SK-N-SH (cell line): ENCODE results near the gene NTRK3. TPM values are rescaled to one million over a fixed set of nuclear protein-coding genes. Genes with fewer than 3 reads are reported as not detected.

ENCODE experiments used
- CTCF ChIA-PET: fragments of 300-600, 350-600 bp; formaldehyde crosslinking; extraction: SDS; loops from one replicate; lab custom pipeline; 2021; lab: Yijun Ruan, JAX
- POLR2A ChIA-PET: fragments of 350-600 bp; sonication (Branson Sonifier 250); formaldehyde crosslinking; extraction: SDS; loops from one replicate; lab custom pipeline; 2020; ENCODE audit warnings: antibody characterized with exemption, inconsistent platforms; lab: Yijun Ruan, JAX
- DNase-seq: peaks from one replicate; pipeline ENCODE4 v3.0.0; 2012
- H2AFZ ChIP-seq: fragments of 200-600 bp; sonication (generic); 2 replicates; pipeline ENCODE4 v1.8.1; 2016; ENCODE audit warnings: antibody characterized with exemption, mild to moderate bottlenecking, low read depth
- H3F3A ChIP-seq: fragments of 200-600 bp; sonication (generic); replicated peaks from 2 replicates; pipeline ENCODE3; 2016; ENCODE audit warnings: antibody characterized with exemption, mild to moderate bottlenecking; ENCODE audit not compliant: insufficient read depth
- H3K27ac ChIP-seq, 2 experiments: fragments of 200-500 bp in 1 of 2; fragments of 200-600 bp in 1 of 2; sonication (Bioruptor generic) in 1 of 2; sonication (generic), shearing (Covaris generic) in 1 of 2; 2 replicates each; pipeline versions ENCODE4 v1.5.1 to v1.6.1; 2014 to 2016; ENCODE audit warnings: low read depth in 2 of 2, inconsistent platforms in 1 of 2, low read length in 1 of 2, mild to moderate bottlenecking in 1 of 2, mixed read lengths in 1 of 2
- H3K27me3 ChIP-seq: fragments of 200-600 bp; sonication (generic), shearing (Covaris generic); 2 replicates; pipeline ENCODE4 v1.6.1; 2016; ENCODE audit warnings: mixed run types; ENCODE audit not compliant: insufficient read depth
- H3K36me3 ChIP-seq, 2 experiments: fragments of 200-500 bp in 1 of 2; fragments of 200-600 bp in 1 of 2; sonication (Bioruptor generic) in 1 of 2; sonication (generic) in 1 of 2; replicated peaks in 1 of 2; 2 replicates each; pipeline versions ENCODE3 to v1.5.1; 2014 to 2016; ENCODE audit warnings: low read length in 1 of 2, mild to moderate bottlenecking in 1 of 2; ENCODE audit not compliant: insufficient read depth in 2 of 2, control insufficient read depth in 1 of 2
- H3K4me1 ChIP-seq, 2 experiments: fragments of 200-500 bp in 1 of 2; fragments of 200-600 bp in 1 of 2; sonication (Bioruptor generic) in 1 of 2; sonication (generic), shearing (Covaris generic) in 1 of 2; 2 replicates each; pipeline versions ENCODE4 v1.5.1 to v1.6.1; 2014 to 2016; ENCODE audit warnings: low read depth in 1 of 2, low read length in 1 of 2, mixed run types in 1 of 2; ENCODE audit not compliant: insufficient read depth in 2 of 2, control insufficient read depth in 1 of 2
- H3K4me2 ChIP-seq: fragments of 200-600 bp; sonication (generic), shearing (Covaris generic); 2 replicates; pipeline ENCODE4 v1.6.1; 2017; ENCODE audit warnings: mixed run types
- H3K4me3 ChIP-seq, 2 experiments: fragments of 200-500 bp in 1 of 2; fragments of 200-600 bp in 1 of 2; sonication (Bioruptor generic) in 1 of 2; sonication (generic), shearing (Covaris generic) in 1 of 2; 2 replicates each; pipeline versions ENCODE4 v1.5.1 to v1.8.1; 2014 to 2016; ENCODE audit warnings: low read depth in 2 of 2, inconsistent platforms in 1 of 2, low read length in 1 of 2, mild to moderate bottlenecking in 1 of 2, mixed read lengths in 1 of 2, moderate library complexity in 1 of 2
- H3K79me2 ChIP-seq: fragments of 200-600 bp; sonication (generic); 2 replicates; pipeline ENCODE4 v1.8.1; 2017; ENCODE audit warnings: mild to moderate bottlenecking; ENCODE audit not compliant: insufficient read depth
- H3K9ac ChIP-seq: fragments of 200-600 bp; sonication (generic); 2 replicates; pipeline ENCODE4 v1.6.1; 2017; ENCODE audit warnings: mixed run types
- H3K9me2 ChIP-seq: fragments of 200-600 bp; sonication (generic); 2 replicates; pipeline ENCODE4 v1.6.1; 2017; ENCODE audit warnings: mixed run types
- H3K9me3 ChIP-seq: fragments of 200-600 bp; sonication (generic); 2 replicates; pipeline ENCODE4 v1.6.1; 2017; ENCODE audit warnings: mixed run types, mild to moderate bottlenecking, moderate library complexity
- H4K20me1 ChIP-seq: fragments of 200-600 bp; sonication (generic); 2 replicates; pipeline ENCODE4 v1.6.1; 2017; ENCODE audit warnings: mild to moderate bottlenecking, mixed run types; ENCODE audit not compliant: insufficient read depth
- CHD2 ChIP-seq: fragments of 150-350 bp; IDR thresholded peaks from 2 replicates; pipeline ENCODE4 v1.6.1; 2018; ENCODE audit warnings: low read length; ENCODE audit not compliant: partially characterized antibody
- ELF1 ChIP-seq: IDR thresholded peaks from 2 replicates; pipeline ENCODE4 v1.4.0; 2012
- EZH2phosphoT487 ChIP-seq: fragments of 200-600 bp; sonication (generic); IDR thresholded peaks from 2 replicates; pipeline ENCODE4 v1.6.1; 2017; ENCODE audit warnings: low read depth, mixed run types, mild to moderate bottlenecking, antibody characterized with exemption, moderate library complexity, borderline replicate concordance
- FOSL2 ChIP-seq: IDR thresholded peaks from 2 replicates; pipeline ENCODE4 v1.4.0; 2012; ENCODE audit warnings: low read depth, mild to moderate bottlenecking, moderate library complexity, borderline replicate concordance
- FOXJ3 ChIP-seq: sonication (generic); formaldehyde crosslinking; IDR thresholded peaks from 2 replicates; pipeline ENCODE4 v1.5.1; 2020; ENCODE audit warnings: mild to moderate bottlenecking, missing genetic modification reagents
- GABPA ChIP-seq: IDR thresholded peaks from 2 replicates; pipeline ENCODE4 v1.4.0; 2012; ENCODE audit warnings: low read depth, mild to moderate bottlenecking
- GATA2 ChIP-seq: sonication (generic); formaldehyde crosslinking; IDR thresholded peaks from 2 replicates; pipeline ENCODE4 v1.5.0; 2020; ENCODE audit warnings: mild to moderate bottlenecking, missing genetic modification reagents
- JUND ChIP-seq: IDR thresholded peaks from 2 replicates; pipeline ENCODE4 v1.4.0; 2012
- MEF2A ChIP-seq: IDR thresholded peaks from 2 replicates; pipeline ENCODE4 v1.4.0; 2012; ENCODE audit warnings: low read depth, borderline replicate concordance
- MXI1 ChIP-seq: IDR thresholded peaks from 2 replicates; pipeline ENCODE4 v1.6.1; 2012; ENCODE audit warnings: mild to moderate bottlenecking, low read depth, low read length, improper control_type of control experiment
- NFIC ChIP-seq: IDR thresholded peaks from 2 replicates; pipeline ENCODE4 v1.4.0; 2012; ENCODE audit warnings: borderline replicate concordance
- NRF1 ChIP-seq: IDR thresholded peaks from 2 replicates; pipeline ENCODE4 v1.6.1; 2012; ENCODE audit warnings: low read depth, mild to moderate bottlenecking, low read length
- RAD21 ChIP-seq: IDR thresholded peaks from 2 replicates; pipeline ENCODE4 v1.6.1; 2012; ENCODE audit warnings: mild to moderate bottlenecking, low read length
- SIN3A ChIP-seq: IDR thresholded peaks from 2 replicates; pipeline ENCODE4 v1.6.1; 2012; ENCODE audit warnings: low read depth, mild to moderate bottlenecking, low read length, moderate library complexity, borderline replicate concordance
- TAF1 ChIP-seq: IDR thresholded peaks from 2 replicates; pipeline ENCODE4 v1.6.1; 2012; ENCODE audit warnings: low read depth, mild to moderate bottlenecking, low read length, moderate library complexity, borderline replicate concordance
- TCF12 ChIP-seq: IDR thresholded peaks from 2 replicates; pipeline ENCODE4 v1.4.0; 2012
- YY1 ChIP-seq: IDR thresholded peaks from 2 replicates; pipeline ENCODE4 v1.4.0; 2012; ENCODE audit warnings: low read depth, mild to moderate bottlenecking
- WGBS: methylation state at CpG from one replicate; pipeline ENCODE4 v1.1.6; 2017; ENCODE audit warnings: low lambda C conversion rate; 5-methylcytosine and 5-hydroxymethylcytosine counted together
- polyA plus RNA-seq, 3 experiments: library from polyadenylated mRNA; depleted of rRNA; stranded (reverse); fragments of >200 nt; gene quantifications; 2 replicates each; pipeline ENCODE4 v1.2.3, GENCODE V29; 2012
- TF ChIP-seq, protein P1 (sequence below): IDR thresholded peaks from 2 replicates; pipeline ENCODE4 v1.4.0; 2012; ENCODE audit warnings: low read depth
- TF ChIP-seq, protein P2 (sequence below): fragments of 150-350 bp; IDR thresholded peaks from 2 replicates; pipeline ENCODE4 v1.6.1; 2016; ENCODE audit warnings: mild to moderate bottlenecking, low read depth, low read length
- TF ChIP-seq, protein P3 (sequence below): IDR thresholded peaks from 2 replicates; pipeline ENCODE4 v1.4.0; 2012; ENCODE audit warnings: low read depth, borderline replicate concordance
- TF ChIP-seq, protein P4 (sequence below): IDR thresholded peaks from 2 replicates; pipeline ENCODE4 v1.6.1; 2012; ENCODE audit warnings: mild to moderate bottlenecking, low read depth, low read length, moderate library complexity

NTRK3 gene
- polyA plus RNA-seq, 1 of the 3 experiments (the other 2 are of a cell fraction), result 2.6 TPM

DNA sequence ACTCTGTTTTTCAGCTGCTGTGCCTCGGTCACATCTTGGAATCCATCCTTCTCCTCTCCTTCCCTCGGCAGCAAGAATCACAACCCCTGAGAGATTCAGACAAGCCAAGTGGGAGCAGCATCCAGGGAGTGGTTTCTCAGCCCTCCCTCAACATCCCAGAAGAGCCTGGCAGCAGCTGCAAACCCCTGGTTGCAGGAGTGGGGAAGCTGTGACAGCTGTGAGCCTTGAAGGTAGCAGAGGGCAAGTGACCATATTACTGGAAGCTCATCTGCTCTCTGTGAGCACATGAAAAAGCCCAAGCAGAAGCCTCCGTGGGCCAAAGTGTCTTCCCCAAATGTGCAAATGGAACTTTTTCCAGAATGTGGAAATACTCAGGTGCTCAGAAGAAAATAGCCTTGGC is 312.9 kb downstream of the NTRK3 start:
- TF ChIP-seq EZH2phosphoT487 (no peak), TAF1 (no peak), GABPA (no peak), MXI1 (no peak), SIN3A (no peak), JUND (no peak), GATA2 (no peak), FOSL2 (no peak), FOXJ3 (CRISPR knock-in tag) (no peak), MEF2A (no peak), ELF1 (no peak), CHD2 (no peak), TCF12 (no peak), RAD21 (no peak), NFIC (no peak), YY1 (no peak)
- TF ChIP-seq, protein P1, sequence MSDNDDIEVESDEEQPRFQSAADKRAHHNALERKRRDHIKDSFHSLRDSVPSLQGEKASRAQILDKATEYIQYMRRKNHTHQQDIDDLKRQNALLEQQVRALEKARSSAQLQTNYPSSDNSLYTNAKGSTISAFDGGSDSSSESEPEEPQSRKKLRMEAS, result no peak
- TF ChIP-seq, protein P2, sequence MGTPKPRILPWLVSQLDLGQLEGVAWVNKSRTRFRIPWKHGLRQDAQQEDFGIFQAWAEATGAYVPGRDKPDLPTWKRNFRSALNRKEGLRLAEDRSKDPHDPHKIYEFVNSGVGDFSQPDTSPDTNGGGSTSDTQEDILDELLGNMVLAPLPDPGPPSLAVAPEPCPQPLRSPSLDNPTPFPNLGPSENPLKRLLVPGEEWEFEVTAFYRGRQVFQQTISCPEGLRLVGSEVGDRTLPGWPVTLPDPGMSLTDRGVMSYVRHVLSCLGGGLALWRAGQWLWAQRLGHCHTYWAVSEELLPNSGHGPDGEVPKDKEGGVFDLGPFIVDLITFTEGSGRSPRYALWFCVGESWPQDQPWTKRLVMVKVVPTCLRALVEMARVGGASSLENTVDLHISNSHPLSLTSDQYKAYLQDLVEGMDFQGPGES, result no peak
- TF ChIP-seq, protein P3, sequence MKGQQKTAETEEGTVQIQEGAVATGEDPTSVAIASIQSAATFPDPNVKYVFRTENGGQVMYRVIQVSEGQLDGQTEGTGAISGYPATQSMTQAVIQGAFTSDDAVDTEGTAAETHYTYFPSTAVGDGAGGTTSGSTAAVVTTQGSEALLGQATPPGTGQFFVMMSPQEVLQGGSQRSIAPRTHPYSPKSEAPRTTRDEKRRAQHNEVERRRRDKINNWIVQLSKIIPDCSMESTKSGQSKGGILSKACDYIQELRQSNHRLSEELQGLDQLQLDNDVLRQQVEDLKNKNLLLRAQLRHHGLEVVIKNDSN, result no peak

DNA sequence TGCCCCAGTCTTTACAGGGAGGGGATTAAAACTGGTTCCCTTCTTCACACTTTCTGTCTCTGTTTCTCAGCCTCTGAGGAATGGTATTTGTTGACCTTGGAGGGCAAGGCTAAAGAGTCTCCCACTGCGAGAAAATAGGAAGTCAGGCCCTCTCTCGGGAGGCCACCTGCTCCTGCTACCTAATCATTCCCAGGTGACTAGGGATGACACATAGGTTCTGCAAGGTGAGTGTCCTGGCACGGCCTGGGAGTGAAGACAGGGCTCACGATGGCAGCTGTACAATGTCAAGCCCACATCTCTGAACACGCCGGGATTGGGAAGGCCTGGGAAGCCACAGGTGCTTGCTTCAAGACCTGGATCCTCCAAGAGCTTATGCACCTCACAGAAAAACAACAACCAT is 314.2 kb downstream of the NTRK3 start:
- Histone ChIP-seq H4K20me1 (no peaks in the 10 kb centered on the region), H3K4me1 (peaks cover 3 to 5% of the 10 kb centered on the region in 2 experiments; a peak in 1 of 4 replicates), H3K27me3 (no peaks in the 10 kb centered on the region), H3K4me2 (no peak overlapping the region), H3K9me3 (no peaks in the 10 kb centered on the region), H3K9me2 (no peaks in the 10 kb centered on the region), H3K36me3 (no peaks in the 10 kb centered on the region), H3K79me2 (no peaks in the 10 kb centered on the region), H3K9ac (no peak overlapping the region), H3K4me3 (no peak overlapping the region), H3K27ac (no peak overlapping the region), H2AFZ (no peak overlapping the region), H3F3A (no peaks in the 10 kb centered on the region)
- CTCF ChIA-PET, result no interaction called here
- POLR2A ChIA-PET, result no interaction called here
- no peak for DNase-seq
- WGBS, result 62% methylated on average over 6 of the region's 6 CpGs
- TF ChIP-seq, protein P2, result no peak
- TF ChIP-seq, protein P3, result no peak
- TF ChIP-seq SIN3A, result no peak
- no peak for TF ChIP-seq FOSL2
- no peak for TF ChIP-seq YY1
- TF ChIP-seq, protein P4, sequence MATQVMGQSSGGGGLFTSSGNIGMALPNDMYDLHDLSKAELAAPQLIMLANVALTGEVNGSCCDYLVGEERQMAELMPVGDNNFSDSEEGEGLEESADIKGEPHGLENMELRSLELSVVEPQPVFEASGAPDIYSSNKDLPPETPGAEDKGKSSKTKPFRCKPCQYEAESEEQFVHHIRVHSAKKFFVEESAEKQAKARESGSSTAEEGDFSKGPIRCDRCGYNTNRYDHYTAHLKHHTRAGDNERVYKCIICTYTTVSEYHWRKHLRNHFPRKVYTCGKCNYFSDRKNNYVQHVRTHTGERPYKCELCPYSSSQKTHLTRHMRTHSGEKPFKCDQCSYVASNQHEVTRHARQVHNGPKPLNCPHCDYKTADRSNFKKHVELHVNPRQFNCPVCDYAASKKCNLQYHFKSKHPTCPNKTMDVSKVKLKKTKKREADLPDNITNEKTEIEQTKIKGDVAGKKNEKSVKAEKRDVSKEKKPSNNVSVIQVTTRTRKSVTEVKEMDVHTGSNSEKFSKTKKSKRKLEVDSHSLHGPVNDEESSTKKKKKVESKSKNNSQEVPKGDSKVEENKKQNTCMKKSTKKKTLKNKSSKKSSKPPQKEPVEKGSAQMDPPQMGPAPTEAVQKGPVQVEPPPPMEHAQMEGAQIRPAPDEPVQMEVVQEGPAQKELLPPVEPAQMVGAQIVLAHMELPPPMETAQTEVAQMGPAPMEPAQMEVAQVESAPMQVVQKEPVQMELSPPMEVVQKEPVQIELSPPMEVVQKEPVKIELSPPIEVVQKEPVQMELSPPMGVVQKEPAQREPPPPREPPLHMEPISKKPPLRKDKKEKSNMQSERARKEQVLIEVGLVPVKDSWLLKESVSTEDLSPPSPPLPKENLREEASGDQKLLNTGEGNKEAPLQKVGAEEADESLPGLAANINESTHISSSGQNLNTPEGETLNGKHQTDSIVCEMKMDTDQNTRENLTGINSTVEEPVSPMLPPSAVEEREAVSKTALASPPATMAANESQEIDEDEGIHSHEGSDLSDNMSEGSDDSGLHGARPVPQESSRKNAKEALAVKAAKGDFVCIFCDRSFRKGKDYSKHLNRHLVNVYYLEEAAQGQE, result no peak
- TF ChIP-seq RAD21, result no peak
- no peak for TF ChIP-seq NRF1
- TF ChIP-seq GATA2, result no peak
- no peak for TF ChIP-seq TCF12

More for the DNA sequence above, 312.9 kb downstream of the NTRK3 start:
- WGBS, result 39% methylated on average over 3 of the region's 3 CpGs
- Histone ChIP-seq H3F3A (no peaks in the 10 kb centered on the region), H3K27me3 (no peaks in the 10 kb centered on the region), H3K9me3 (no peaks in the 10 kb centered on the region), H3K36me3 (no peaks in the 10 kb centered on the region), H3K79me2 (no peaks in the 10 kb centered on the region), H4K20me1 (no peaks in the 10 kb centered on the region), H3K4me1 (no peaks in the 10 kb centered on the region; a peak in 1 of 4 replicates), H3K9me2 (no peaks in the 10 kb centered on the region), H3K9ac (no peak overlapping the region), H3K4me3 (no peak overlapping the region), H2AFZ (no peak overlapping the region), H3K27ac (no peak overlapping the region), H3K4me2 (no peak overlapping the region)
- CTCF ChIA-PET, result interaction anchor here (1.3 kb wide), 1 partner anchor 9 kb away, joined by 3 read pairs; no protein-coding TSS in a partner anchor
- DNase-seq, result no peak
- POLR2A ChIA-PET, result no interaction called here
